DMS79 (cell line): ENCODE data around the gene TAMALIN.

Experiments used
- DNase-seq: peaks from one replicate; lab custom pipeline; 2025; lab: John Stamatoyannopoulos, UW

TAMALIN gene

GRCh38 chr12:51984657-51985056 is 22.1 kb upstream of the TAMALIN start:
- DNase-seq, result no peak

- no peak for DNase-seq
Measured at GRCh38 chr12:51985154-51985835, 21.5 kb upstream of the TAMALIN start.

GRCh38 chr12:51986834-51987233 is 19.9 kb upstream of the TAMALIN start:
- no peak for DNase-seq

GRCh38 chr12:51992246-51992645 is 14.5 kb upstream of the TAMALIN start:
- no peak for DNase-seq

- DNase-seq, result no peak
Measured at GRCh38 chr12:51994539-51994820, 12.3 kb upstream of the TAMALIN start.

- no peak for DNase-seq
Measured at GRCh38 chr12:51994959-51995358, 11.8 kb upstream of the TAMALIN start.

GRCh38 chr12:51997136-51997535 is 9.6 kb upstream of the TAMALIN start:
- DNase-seq, result no peak

GRCh38 chr12:52003016-52003550 is 3.7 kb upstream of the TAMALIN start:
- DNase-seq, result no peak

- no peak for DNase-seq
Measured at GRCh38 chr12:52003591-52003990, 3.2 kb upstream of the TAMALIN start.

GRCh38 chr12:52004042-52004648 is 2.6 kb upstream of the TAMALIN start:
- no peak for DNase-seq

- DNase-seq, result no peak
Measured at GRCh38 chr12:52005218-52005902, 1.4 kb upstream of the TAMALIN start.

GRCh38 chr12:52005903-52006703 is 643 bp upstream of the TAMALIN start:
- DNase-seq, result no peak

GRCh38 chr12:52007158-52007921 is 594 bp downstream of the TAMALIN start:
- DNase-seq, result no peak

- DNase-seq, result no peak
Measured at GRCh38 chr12:52007982-52008510, 1.3 kb downstream of the TAMALIN start.

GRCh38 chr12:52009081-52009751 is 2.5 kb downstream of the TAMALIN start:
- DNase-seq, result no peak

GRCh38 chr12:52010152-52010622 is 3.4 kb downstream of the TAMALIN start:
- DNase-seq, result no peak

GRCh38 chr12:52010692-52011601 is 4.2 kb downstream of the TAMALIN start:
- DNase-seq, result no peak

GRCh38 chr12:52011602-52012214 is 5.0 kb downstream of the TAMALIN start:
- no peak for DNase-seq

- DNase-seq, result no peak
Measured at GRCh38 chr12:52013626-52014310, 7.0 kb downstream of the TAMALIN start.
